Pancreas (tissue), 10 donors: ENCODE measurements around the gene ADCY5. TPM values are rescaled to one million over a fixed set of nuclear protein-coding genes. Genes with fewer than 3 reads are reported as not detected.

Experiments used
- ATAC-seq, 4 donors: fragments of 200-7000 bp; cut with Tn5 transposase; one replicate each; pipeline versions ENCODE4 v1.8.0 to v1.9.1; 2020; ENCODE audit warnings: mild to moderate bottlenecking in 4 of 4, moderate library complexity in 4 of 4
- DNase-seq, 6 donors: peaks; one replicate each; pipeline ENCODE4 v3.0.0-alpha.2; 2020
- FAIRE-seq: peaks from 2 replicates; lab custom pipeline; 2012; peaks lifted over from hg19 to GRCh38; lab: Jason Lieb, UNC
- H3K27ac ChIP-seq, 4 donors: fragments of 200-600 bp; sonication (generic); 1 replicate in 3 of 4; 2 replicates in 1 of 4; pipeline versions ENCODE4 v1.5.0 to v1.8.0; 2020
- H3K27me3 ChIP-seq, 4 donors: fragments of 200-600 bp; one replicate each; pipeline ENCODE4 v1.8.0; 2021
- H3K36me3 ChIP-seq, 3 donors: fragments of 200-600 bp; sonication (generic) in 1 of 3; one replicate each; pipeline versions ENCODE4 v1.5.0 to v1.8.0; 2020 to 2021
- H3K4me1 ChIP-seq, 3 donors: fragments of 200-600 bp; one replicate each; pipeline ENCODE4 v1.8.0; 2021
- H3K4me3 ChIP-seq, 4 donors: fragments of 200-600 bp; sonication (generic) in 2 of 4; one replicate each; pipeline versions ENCODE4 v1.5.0 to v1.8.0; 2020 to 2021
- H3K9me3 ChIP-seq, 4 donors: fragments of 200-600 bp; one replicate each; pipeline ENCODE4 v1.8.0; 2021
- WGBS, 2 donors: extraction: QIAGEN DNeasy Blood & Tissue Kit; methylation state at CpG; one replicate each; pipeline ENCODE4 v1.1.7; 2013; 5-methylcytosine and 5-hydroxymethylcytosine counted together
- intact Hi-C, 3 donors: fragments of 100-400 bp; cut with DNase I; formaldehyde crosslinking; loops; one replicate each; pipeline versions ENCODE4 v1.11.1 to v1.14.2; 2022
- polyA plus RNA-seq, 2 donors: library from polyadenylated mRNA; stranded (reverse); fragments of 200-250 nt; gene quantifications; one replicate each; pipeline ENCODE4 v1.2.3, GENCODE V29; 2013
- total RNA-seq, 6 donors: library from RNA; stranded (reverse); fragmentation: NEBNext Ultra II Directional in 4 of 6; extraction: Animal tissue kit (Norgen Biotek cat#: 25700) in 4 of 6; gene quantifications; one replicate each; pipeline versions ENCODE4 v1.2.1 to v1.2.4, GENCODE V29; 2021 to 2023
- TF ChIP-seq, protein P1 (sequence below), 4 donors: fragments of 200-600 bp; sonication (generic) in 3 of 4; IDR thresholded peaks; one replicate each; pipeline versions ENCODE4 v1.5.0 to v1.8.0; 2021; ENCODE audit warnings: antibody characterized with exemption in 4 of 4
- donor health status: healthy with polysubstance abuse.
- donor health status: DM: no; HTN: no; CAD: no; lungs with moderate emphysema.
- donor health status: DM: no; HTN: no; CAD: no.
- donor health status: control.
- donor health status: control.
- donor health status: Bipolar disorder and iron deficiency.
- donor health status: DM: yes; HTN: yes; CAD: no.
- donor health status: DM: no; HTN: no; CAD: no.
- donor health status: DM: no; HTN: no; CAD: no.
- donor health status: DM: yes; HTN: yes; CAD: no.

ADCY5 gene
- total and polyA plus RNA-seq, 8 donors: 6.0 to 13.4 (median 9.6) TPM

DNA sequence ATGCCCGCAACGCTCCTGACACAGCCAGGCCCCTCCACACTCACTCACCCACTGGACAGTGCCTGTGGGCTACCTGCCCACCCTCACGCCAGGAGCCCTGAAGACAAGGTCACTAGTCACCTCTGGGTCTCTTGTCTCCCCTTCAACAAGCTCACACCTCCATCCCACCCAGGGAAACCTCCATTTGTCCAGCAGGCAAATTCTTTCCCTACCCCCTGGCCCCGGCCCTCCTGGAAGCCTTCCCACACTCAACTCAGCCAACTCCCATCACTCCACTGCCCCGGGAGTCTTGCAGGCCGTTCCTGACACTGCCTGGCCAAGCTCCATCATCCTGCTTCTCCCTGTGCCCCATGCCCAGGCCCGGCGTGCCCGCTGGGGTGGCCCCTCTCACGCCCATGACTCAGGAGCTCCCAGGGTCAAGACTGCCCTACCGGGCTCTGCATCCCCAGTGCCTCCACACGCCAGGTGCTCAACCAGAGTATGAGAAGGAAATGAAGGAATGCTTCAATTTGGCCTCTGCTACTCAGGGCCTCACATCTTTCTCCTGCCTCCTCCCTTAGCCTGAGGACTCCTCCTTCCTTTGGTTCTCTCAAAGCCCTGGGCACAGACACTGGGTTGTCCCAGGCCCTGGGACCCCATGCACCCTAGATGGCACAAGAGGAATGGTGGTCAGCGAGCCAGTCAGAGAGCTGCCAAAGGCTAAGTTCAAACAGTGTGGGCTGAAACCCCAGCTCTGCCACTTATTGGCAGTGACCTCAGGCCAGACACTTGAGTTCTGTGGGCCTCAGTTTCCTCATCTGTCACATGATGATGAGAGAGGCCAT is 158.6 kb downstream of the ADCY5 start:
- no peaks in the 10 kb centered on the region for H3K27me3 ChIP-seq
- H3K27ac ChIP-seq: no peak overlapping the region
- no peak overlapping the region for H3K4me3 ChIP-seq
- H3K9me3 ChIP-seq: no peaks in the 10 kb centered on the region
- WGBS, 2 donors: 75 to 84% methylated on average over 13 of the region's 13 CpGs
- DNase-seq (peak in 2 of 6 donors; percentile 9 to 35), ATAC-seq (no peak), FAIRE-seq (no peak)
- no peaks in the 10 kb centered on the region for H3K4me1 ChIP-seq
- intact Hi-C loops: no loop called here
- peaks cover 0 to 8% (median 0%) of the 10 kb centered on the region in 3 donors for H3K36me3 ChIP-seq
- TF ChIP-seq, protein P1, sequence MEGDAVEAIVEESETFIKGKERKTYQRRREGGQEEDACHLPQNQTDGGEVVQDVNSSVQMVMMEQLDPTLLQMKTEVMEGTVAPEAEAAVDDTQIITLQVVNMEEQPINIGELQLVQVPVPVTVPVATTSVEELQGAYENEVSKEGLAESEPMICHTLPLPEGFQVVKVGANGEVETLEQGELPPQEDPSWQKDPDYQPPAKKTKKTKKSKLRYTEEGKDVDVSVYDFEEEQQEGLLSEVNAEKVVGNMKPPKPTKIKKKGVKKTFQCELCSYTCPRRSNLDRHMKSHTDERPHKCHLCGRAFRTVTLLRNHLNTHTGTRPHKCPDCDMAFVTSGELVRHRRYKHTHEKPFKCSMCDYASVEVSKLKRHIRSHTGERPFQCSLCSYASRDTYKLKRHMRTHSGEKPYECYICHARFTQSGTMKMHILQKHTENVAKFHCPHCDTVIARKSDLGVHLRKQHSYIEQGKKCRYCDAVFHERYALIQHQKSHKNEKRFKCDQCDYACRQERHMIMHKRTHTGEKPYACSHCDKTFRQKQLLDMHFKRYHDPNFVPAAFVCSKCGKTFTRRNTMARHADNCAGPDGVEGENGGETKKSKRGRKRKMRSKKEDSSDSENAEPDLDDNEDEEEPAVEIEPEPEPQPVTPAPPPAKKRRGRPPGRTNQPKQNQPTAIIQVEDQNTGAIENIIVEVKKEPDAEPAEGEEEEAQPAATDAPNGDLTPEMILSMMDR (IDR thresholded peaks at IDR 0.05): no peak

DNA sequence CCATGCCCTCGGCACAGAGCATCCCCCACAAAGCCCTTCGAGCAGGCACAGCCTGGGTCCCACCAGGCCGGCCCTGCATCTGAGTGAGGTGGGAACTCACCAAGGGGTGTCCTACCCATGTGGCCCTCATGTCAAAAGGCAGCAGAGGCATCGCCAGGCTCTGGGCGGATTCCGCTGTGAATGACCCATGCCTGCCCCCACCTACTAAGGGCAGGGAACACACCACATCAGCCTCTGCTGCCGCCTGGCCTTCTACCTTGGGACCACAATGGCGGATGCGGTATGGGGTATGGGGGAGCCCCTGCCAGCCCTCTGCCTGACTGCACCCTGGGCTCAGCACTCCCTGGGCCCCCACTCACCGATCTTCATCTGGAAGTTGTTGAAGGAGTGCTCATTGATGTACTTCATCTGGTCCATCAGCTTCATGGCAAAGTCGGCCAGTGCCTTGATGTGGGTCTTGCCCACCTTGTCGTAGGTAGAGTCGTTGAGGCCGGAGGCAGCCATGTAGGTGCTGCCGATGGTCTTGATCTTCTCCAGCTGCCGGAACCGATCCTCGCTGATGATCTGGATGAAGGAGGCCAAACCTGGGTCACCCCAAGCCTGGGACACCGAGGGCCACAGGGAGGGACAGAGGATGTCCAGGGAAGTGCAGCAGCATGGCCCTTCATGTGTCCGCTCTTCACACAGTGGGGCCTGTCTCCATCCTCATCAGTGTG is 159.3 kb downstream of the ADCY5 start:
- Histone ChIP-seq H3K9me3 (no peaks in the 10 kb centered on the region), H3K4me3 (no peak overlapping the region), H3K27ac (no peak overlapping the region), H3K4me1 (no peaks in the 10 kb centered on the region), H3K27me3 (no peaks in the 10 kb centered on the region), H3K36me3 (peaks cover 0 to 8% (median 0%) of the 10 kb centered on the region in 3 donors)
- TF ChIP-seq, protein P1 (IDR thresholded peaks at IDR 0.05): no peak
- peak in 1 of 6 donors; percentile 45 for DNase-seq
- intact Hi-C loops: no loop called here
- 88 to 93% methylated on average over 20 of the region's 20 CpGs for WGBS, 2 donors
- no peak for ATAC-seq
- no peak for FAIRE-seq

GRCh38 chr3:123287962-123288302 is 161.0 kb downstream of the ADCY5 start:
- ATAC-seq: no peak
- H3K27me3 ChIP-seq: no peaks in the 10 kb centered on the region
- no peak for DNase-seq
- intact Hi-C loops: no loop called here
- no peak overlapping the region for H3K27ac ChIP-seq
- TF ChIP-seq, protein P1 (IDR thresholded peaks at IDR 0.05): no peak
- H3K4me3 ChIP-seq: no peak overlapping the region
- H3K36me3 ChIP-seq: peaks cover 0 to 8% (median 0%) of the 10 kb centered on the region in 3 donors
- FAIRE-seq: no peak
- H3K4me1 ChIP-seq: no peaks in the 10 kb centered on the region
- H3K9me3 ChIP-seq: no peaks in the 10 kb centered on the region
- 69 to 81% methylated on average over 6 of the region's 6 CpGs for WGBS, 2 donors

DNA sequence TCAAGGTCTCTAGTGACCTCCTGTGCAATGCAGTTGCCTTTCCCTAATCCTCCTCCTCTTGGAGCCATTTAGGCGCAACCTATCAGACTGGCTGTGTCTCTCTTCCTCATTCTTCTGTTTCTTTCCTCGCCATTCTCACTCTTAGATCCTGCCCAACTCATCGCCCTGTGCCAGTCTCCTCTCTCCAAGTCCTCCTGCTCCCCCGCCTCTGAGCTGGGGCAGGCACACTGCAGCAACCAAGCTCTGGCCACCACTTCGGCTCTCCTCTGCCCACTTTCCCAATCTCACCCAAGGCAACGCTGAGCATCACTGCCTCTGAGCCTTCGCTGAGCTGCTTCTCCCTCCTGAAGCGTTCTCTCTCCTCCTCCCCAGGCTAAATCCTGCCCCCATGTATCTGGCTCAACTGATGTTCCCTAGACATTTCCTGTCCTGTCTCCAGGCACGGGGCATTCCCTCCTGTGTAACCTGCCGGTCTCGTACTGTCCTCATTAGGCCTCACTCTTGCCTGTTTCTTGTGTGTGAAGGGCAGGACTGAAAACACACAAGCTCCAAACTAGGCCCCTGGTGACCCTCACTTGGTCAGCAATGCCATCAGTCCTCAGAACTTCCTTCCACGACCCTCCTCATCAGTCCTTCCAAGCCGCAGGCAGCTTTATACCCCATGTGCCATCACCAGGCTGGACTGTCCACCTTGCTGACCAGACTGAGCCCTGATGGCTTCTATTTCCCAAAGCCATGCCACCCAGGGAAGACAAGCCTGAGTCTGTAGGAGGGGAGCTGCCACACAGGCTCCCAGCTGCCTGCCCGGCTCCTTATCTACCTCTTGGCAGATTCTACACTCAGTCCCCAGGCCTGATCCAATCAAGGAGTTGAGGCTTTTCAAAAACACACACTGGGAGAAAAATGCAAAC is 161.6 kb downstream of the ADCY5 start:
- intact Hi-C loops: no loop called here
- whole genome bisulfite sequencing, 2 donors: 83 to 91% methylated on average over 14 of the region's 14 CpGs
- no peak for ATAC-seq
- no peak for FAIRE-seq
- no peak overlapping the region for H3K4me3 ChIP-seq
- H3K9me3 ChIP-seq: no peaks in the 10 kb centered on the region
- H3K27me3 ChIP-seq: no peaks in the 10 kb centered on the region
- no peaks in the 10 kb centered on the region for H3K4me1 ChIP-seq
- H3K27ac ChIP-seq: no peak overlapping the region
- TF ChIP-seq, protein P1 (IDR thresholded peaks at IDR 0.05): no peak
- peaks cover 0 to 8% (median 0%) of the 10 kb centered on the region in 3 donors for H3K36me3 ChIP-seq
- DNase-seq: no peak
